Prostate gland (tissue), 2 donors: ENCODE data around the gene KIF5A.

Experiments used
- POLR2A ChIP-seq: fragments of 450-650 bp; IDR thresholded peaks from one replicate; pipeline ENCODE4 v1.6.1; 2016; ENCODE audit warnings: antibody characterized with exemption, mild to moderate bottlenecking
- POLR2AphosphoS5 ChIP-seq: sonication (generic); formaldehyde crosslinking; IDR thresholded peaks from one replicate; pipeline ENCODE4 v1.6.1; 2017; ENCODE audit warnings: antibody characterized with exemption
- TF ChIP-seq, protein P1 (sequence below), 4 experiments: fragments of 200-600 bp in 2 of 4; fragments of 450-650 bp in 2 of 4; sonication (generic) in 2 of 4; IDR thresholded peaks; 1 replicate in 3 of 4; 2 replicates in 1 of 4; pipeline ENCODE4 v1.5.1; 2016 to 2019; ENCODE audit warnings: antibody characterized with exemption in 4 of 4, mild to moderate bottlenecking in 2 of 4, moderate library complexity in 2 of 4

DNA sequence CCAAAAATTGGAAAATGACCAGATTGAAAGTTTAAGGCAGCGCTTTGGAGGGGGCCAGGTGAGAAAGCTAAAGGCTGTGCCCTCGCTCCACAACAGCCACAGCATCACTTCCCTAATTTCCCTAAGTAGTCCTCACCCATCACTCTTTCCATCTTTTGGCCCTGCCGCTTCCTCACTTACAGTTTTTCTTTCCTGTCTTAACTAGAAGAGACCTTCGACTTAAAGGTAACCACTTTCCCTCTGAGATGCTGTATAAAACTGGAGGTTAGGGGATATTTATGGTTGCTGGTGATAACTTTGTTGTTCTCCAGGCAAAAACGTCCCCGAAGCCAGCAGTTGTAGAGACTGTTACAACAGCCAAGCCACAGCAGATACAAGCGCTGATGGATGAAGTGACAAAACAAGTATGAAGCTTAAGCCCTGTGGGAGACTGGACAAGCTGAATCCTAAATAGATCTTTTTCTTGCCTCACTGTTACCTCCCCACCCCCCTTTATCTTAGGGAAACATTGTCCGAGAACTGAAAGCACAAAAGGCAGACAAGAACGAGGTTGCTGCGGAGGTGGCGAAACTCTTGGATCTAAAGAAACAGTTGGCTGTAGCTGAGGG lies 33.8 kb upstream of the KIF5A start:
- TF ChIP-seq POLR2AphosphoS5 (no peak), POLR2A (no peak)
- TF ChIP-seq, protein P1, sequence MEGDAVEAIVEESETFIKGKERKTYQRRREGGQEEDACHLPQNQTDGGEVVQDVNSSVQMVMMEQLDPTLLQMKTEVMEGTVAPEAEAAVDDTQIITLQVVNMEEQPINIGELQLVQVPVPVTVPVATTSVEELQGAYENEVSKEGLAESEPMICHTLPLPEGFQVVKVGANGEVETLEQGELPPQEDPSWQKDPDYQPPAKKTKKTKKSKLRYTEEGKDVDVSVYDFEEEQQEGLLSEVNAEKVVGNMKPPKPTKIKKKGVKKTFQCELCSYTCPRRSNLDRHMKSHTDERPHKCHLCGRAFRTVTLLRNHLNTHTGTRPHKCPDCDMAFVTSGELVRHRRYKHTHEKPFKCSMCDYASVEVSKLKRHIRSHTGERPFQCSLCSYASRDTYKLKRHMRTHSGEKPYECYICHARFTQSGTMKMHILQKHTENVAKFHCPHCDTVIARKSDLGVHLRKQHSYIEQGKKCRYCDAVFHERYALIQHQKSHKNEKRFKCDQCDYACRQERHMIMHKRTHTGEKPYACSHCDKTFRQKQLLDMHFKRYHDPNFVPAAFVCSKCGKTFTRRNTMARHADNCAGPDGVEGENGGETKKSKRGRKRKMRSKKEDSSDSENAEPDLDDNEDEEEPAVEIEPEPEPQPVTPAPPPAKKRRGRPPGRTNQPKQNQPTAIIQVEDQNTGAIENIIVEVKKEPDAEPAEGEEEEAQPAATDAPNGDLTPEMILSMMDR (IDR thresholded peaks at IDR 0.05), result no peak
